GM21825 (cell line): ENCODE measurements around the gene DDOST.
A peak's percentile ranks its signal among the peaks of the same experiment; 100 is the strongest.

Experiments
- ATAC-seq: cut with Tn5 transposase; IDR thresholded peaks from one replicate; pipeline ENCODE4 v1.9.1; 2021; ENCODE audit warnings: mild to moderate bottlenecking, moderate library complexity; ENCODE audit not compliant: unreplicated experiment

The DDOST gene

GRCh38 chr1:20663365-20663764 lies 2.2 kb upstream of the DDOST start:
- ATAC-seq, result no peak

GRCh38 chr1:20662110-20662475 lies 924 bp upstream of the DDOST start:
- no peak for ATAC-seq

- no peak for ATAC-seq
Measured at GRCh38 chr1:20660847-20661206, 342 bp downstream of the DDOST start.

- no peak for ATAC-seq
Measured at GRCh38 chr1:20660363-20660762, 806 bp downstream of the DDOST start.

- no peak for ATAC-seq
Measured at GRCh38 chr1:20658166-20658915, 2.8 kb downstream of the DDOST start.

GRCh38 chr1:20657024-20657423 lies 4.1 kb downstream of the DDOST start:
- no peak for ATAC-seq

GRCh38 chr1:20654104-20654690 lies 7.0 kb downstream of the DDOST start:
- ATAC-seq, result no peak

- no peak for ATAC-seq
Measured at GRCh38 chr1:20652300-20652699, 8.9 kb downstream of the DDOST start.

- ATAC-seq, result no peak
Measured at GRCh38 chr1:20648946-20649345, 12.2 kb downstream of the DDOST start.

- ATAC-seq, result no peak
Measured at GRCh38 chr1:20648438-20648837, 12.7 kb downstream of the DDOST start.

- ATAC-seq, result no peak
Measured at GRCh38 chr1:20645414-20645813, 15.8 kb downstream of the DDOST start.

- no peak for ATAC-seq
Measured at GRCh38 chr1:20644416-20644815, 16.8 kb downstream of the DDOST start.

GRCh38 chr1:20643080-20643479 lies 18.1 kb downstream of the DDOST start:
- ATAC-seq, result no peak

GRCh38 chr1:20641975-20642374 lies 19.2 kb downstream of the DDOST start:
- ATAC-seq, result no peak

GRCh38 chr1:20640183-20640597 lies 21.0 kb downstream of the DDOST start:
- no peak for ATAC-seq

GRCh38 chr1:20636785-20637347 lies 24.3 kb downstream of the DDOST start:
- ATAC-seq, result no peak

GRCh38 chr1:20634594-20635084 lies 26.5 kb downstream of the DDOST start:
- no peak for ATAC-seq

GRCh38 chr1:20634065-20634593 lies 27.0 kb downstream of the DDOST start:
- no peak for ATAC-seq

- ATAC-seq, result peak; percentile 66
Measured at GRCh38 chr1:20633190-20634064, 27.7 kb downstream of the DDOST start, which contains the start of gene PINK1. Gene PINK1, plus strand, starts transcription at chr1:20633458. Its CDS starts 91 bp downstream, at chr1:20633549.

- ATAC-seq, result no peak
Measured at GRCh38 chr1:20632386-20632785, 28.8 kb downstream of the DDOST start.

- no peak for ATAC-seq
Measured at GRCh38 chr1:20630729-20631128, 30.4 kb downstream of the DDOST start.
